VCaP (cell line): ENCODE measurements around the gene IL13RA1.

Experiments used
- H3K27ac ChIP-seq: fragments of 450-650 bp; 2 replicates; pipeline ENCODE4 v1.5.1; 2017
- TF ChIP-seq, protein P1 (sequence below): fragments of 450-650 bp; conservative IDR thresholded peaks from 2 replicates; pipeline ENCODE4 v1.5.1; 2017; ENCODE audit warnings: mild to moderate bottlenecking, moderate library complexity

IL13RA1 gene

GRCh38 chrX:118839334-118839958 is 112.0 kb downstream of the IL13RA1 start:
- no peak overlapping the region for H3K27ac ChIP-seq
- TF ChIP-seq, protein P1, sequence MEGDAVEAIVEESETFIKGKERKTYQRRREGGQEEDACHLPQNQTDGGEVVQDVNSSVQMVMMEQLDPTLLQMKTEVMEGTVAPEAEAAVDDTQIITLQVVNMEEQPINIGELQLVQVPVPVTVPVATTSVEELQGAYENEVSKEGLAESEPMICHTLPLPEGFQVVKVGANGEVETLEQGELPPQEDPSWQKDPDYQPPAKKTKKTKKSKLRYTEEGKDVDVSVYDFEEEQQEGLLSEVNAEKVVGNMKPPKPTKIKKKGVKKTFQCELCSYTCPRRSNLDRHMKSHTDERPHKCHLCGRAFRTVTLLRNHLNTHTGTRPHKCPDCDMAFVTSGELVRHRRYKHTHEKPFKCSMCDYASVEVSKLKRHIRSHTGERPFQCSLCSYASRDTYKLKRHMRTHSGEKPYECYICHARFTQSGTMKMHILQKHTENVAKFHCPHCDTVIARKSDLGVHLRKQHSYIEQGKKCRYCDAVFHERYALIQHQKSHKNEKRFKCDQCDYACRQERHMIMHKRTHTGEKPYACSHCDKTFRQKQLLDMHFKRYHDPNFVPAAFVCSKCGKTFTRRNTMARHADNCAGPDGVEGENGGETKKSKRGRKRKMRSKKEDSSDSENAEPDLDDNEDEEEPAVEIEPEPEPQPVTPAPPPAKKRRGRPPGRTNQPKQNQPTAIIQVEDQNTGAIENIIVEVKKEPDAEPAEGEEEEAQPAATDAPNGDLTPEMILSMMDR: peak; percentile 70
